ENCODE results near the gene CEP170B. TPM values are rescaled to one million over a fixed set of nuclear protein-coding genes. Genes with fewer than 3 reads are reported as not detected.

CEP170B gene
- total and polyA plus RNA-seq, 2 of the 8 experiments (the other 6 are each of a cell fraction or from before 2014, with no cell fraction given) = 9.1 to 33.8 TPM

DNA sequence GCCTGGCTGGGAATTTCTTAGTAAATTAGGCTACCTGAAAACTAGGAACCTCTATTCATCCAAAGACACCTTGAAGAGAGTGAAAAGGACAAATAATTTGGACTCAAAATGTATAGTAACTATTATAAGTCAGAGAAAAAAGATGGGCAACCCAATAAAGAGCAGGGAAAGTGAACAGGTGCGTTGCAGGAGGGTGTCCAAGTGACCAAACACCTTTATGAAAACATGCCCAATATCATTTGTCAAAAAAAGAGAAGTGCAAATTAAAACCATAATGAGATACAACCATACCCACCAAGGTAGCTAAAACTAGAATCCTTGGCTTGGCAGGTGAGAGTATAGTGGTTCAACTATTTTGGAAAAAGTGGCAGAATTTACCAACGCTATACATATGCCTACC, 34.7 kb downstream of the CEP170B start:
- Histone ChIP-seq H3K4me2 (ENCODE audit: insufficient read depth in 1 of 2, low read depth in 2 of 2, low read length in 2 of 2) (no peak overlapping the region), H2BK5ac (ENCODE audit: low read depth, low read length) (no peak overlapping the region), H3K4me3 (ENCODE audit: extremely low read depth in 1 of 4, insufficient read depth in 2 of 4, low read depth in 3 of 4, low read length in 4 of 4) (no peak overlapping the region), H3K4me1 (replicated peaks in 1 of 4; ENCODE audit: control insufficient read depth in 3 of 4, insufficient read depth in 4 of 4, low read length in 3 of 4) (peaks cover 0 to 3% (median 0%) of the 10 kb centered on the region in 4 experiments; a peak in 1 of 7 replicates), H3K18ac (ENCODE audit: extremely low read depth, low read length) (no peak overlapping the region), H2BK120ac (replicated peaks; ENCODE audit: low read depth, low read length) (no peak overlapping the region), H2BK20ac (ENCODE audit: low read length) (no peak overlapping the region), H4K20me1 (replicated peaks in 1 of 2; ENCODE audit: control insufficient read depth in 1 of 2, insufficient read depth in 2 of 2, low read length in 2 of 2) (peaks cover 0 to 1% of the 10 kb centered on the region in 2 experiments), H3K36me3 (ENCODE audit: control insufficient read depth in 2 of 4, insufficient read depth in 4 of 4, low read length in 3 of 4) (no peaks in the 10 kb centered on the region), H3K4ac (replicated peaks; ENCODE audit: insufficient read length, low read depth, low read length) (no peak overlapping the region), H3K9me3 (ENCODE audit: insufficient read depth in 2 of 2, low read depth in 1 of 2, low read length in 1 of 2) (no peaks in the 10 kb centered on the region), H3K23ac (ENCODE audit: insufficient read length) (no peak overlapping the region), H3K14ac (ENCODE audit: insufficient read length) (no peak overlapping the region), H3K23me2 (ENCODE audit: low read depth, low read length) (no peaks in the 10 kb centered on the region), H2BK12ac (ENCODE audit: low read depth, low read length) (no peak overlapping the region), H3K56ac (replicated peaks; ENCODE audit: insufficient read length, low read depth, low read length) (no peak overlapping the region), H4K5ac (ENCODE audit: insufficient read length, low read depth, low read length) (no peak overlapping the region), H3K79me2 (ENCODE audit: control insufficient read depth in 1 of 2, insufficient read depth in 2 of 2, low read length in 2 of 2) (no peaks in the 10 kb centered on the region), H2AK5ac (ENCODE audit: low read depth, low read length) (no peak overlapping the region), H3K79me1 (ENCODE audit: low read depth, low read length) (no peaks in the 10 kb centered on the region), H3K27ac (ENCODE audit: low read depth, low read length) (no peak overlapping the region), H2BK15ac (ENCODE audit: low read length) (no peak overlapping the region), H3K27me3 (replicated peaks in 1 of 4; ENCODE audit: control insufficient read depth in 3 of 4, extremely low read depth in 1 of 4, insufficient read depth in 3 of 4, low read length in 3 of 4) (peaks cover 0 to 3% (median 1%) of the 10 kb centered on the region in 4 experiments; a peak in 2 of 7 replicates), H2AFZ (ENCODE audit: low read length) (no peak overlapping the region), H4K8ac (ENCODE audit: extremely low read depth, insufficient read depth, low read length) (no peak overlapping the region), H4K91ac (replicated peaks; ENCODE audit: insufficient read length, low read length) (no peak overlapping the region), H3K9ac (replicated peaks in 1 of 4; ENCODE audit: extremely low read depth in 1 of 4, low read depth in 3 of 4, low read length in 3 of 4) (no peak overlapping the region)
- no peak for FAIRE-seq
- ChIA-PET POLR2A (ENCODE audit: partially characterized antibody) (interaction anchor here (1.1 to 1.7 kb wide), 2 partner anchors 11 to 77 kb away, joined by 3 to 4 read pairs; no protein-coding TSS in a partner anchor), CTCF (ENCODE audit: partially characterized antibody) (interaction anchor here (0.7 to 2.2 kb wide), 5 partner anchors 16 to 146 kb away, joined by 3 to 7 read pairs (median 3); partner anchors contain the start of gene PLD4)
- DNase-seq (ENCODE audit: low read depth in 1 of 2, low spot score in 2 of 2) = no peak
- WGBS, 2 experiments (ENCODE audit: extremely low coverage in 1 of 2, insufficient coverage in 1 of 2, insufficient read length in 1 of 2, insufficient replicate concordance in 2 of 2, low coverage in 1 of 2, low lambda C conversion rate in 2 of 2, missing lambda C conversion rate in 1 of 2) = 37% methylated on average over 2 of the region's 2 CpGs; no CpG with 5 or more reads in 1 of the 2 experiments
- TF ChIP-seq CHD2 (IDR thresholded peaks at IDR 0.05; ENCODE audit: low read length) = no peak
- no peak for TF ChIP-seq POLR2A (IDR thresholded peaks at IDR 0.05; ENCODE audit: control extremely low read depth in 1 of 2, low read depth in 2 of 2, low read length in 2 of 2)
- no peak for TF ChIP-seq JUN (IDR thresholded peaks at IDR 0.05; ENCODE audit: low read depth, low read length)

All from H1 (cell line).